IgD-negative memory B cell (primary cell): Measurements from ENCODE around the gene ELOB. TPM values are rescaled to one million over a fixed set of nuclear protein-coding genes. Genes with fewer than 3 reads are reported as not detected.
A peak's percentile ranks its signal among the peaks of the same experiment; 100 is the strongest.
"Not testable (repeated sequence)": the region's sequence is repeated elsewhere in the genome, so short reads cannot be mapped to it uniquely, and the experiment has no call there.

Experiments
- H3K27ac Mint-ChIP-seq, 3 donors: one replicate each; pipeline ENCODE4 v1.8.0; 2020 to 2022; ENCODE audit warnings: mild to moderate bottlenecking in 3 of 3, mixed read lengths in 3 of 3, moderate library complexity in 1 of 3
- H3K27me3 Mint-ChIP-seq: one replicate; pipeline ENCODE4 v1.8.0; 2021; ENCODE audit warnings: mixed read lengths
- H3K36me3 Mint-ChIP-seq: one replicate; pipeline ENCODE4 v1.8.0; 2020; ENCODE audit warnings: mild to moderate bottlenecking, mixed read lengths
- H3K4me1 Mint-ChIP-seq, 3 donors: one replicate each; pipeline ENCODE4 v1.8.0; 2020 to 2022; ENCODE audit warnings: mixed read lengths in 3 of 3, mild to moderate bottlenecking in 1 of 3
- H3K4me3 Mint-ChIP-seq, 4 donors: one replicate each; pipeline ENCODE4 v1.8.0; 2020 to 2022; ENCODE audit warnings: mild to moderate bottlenecking in 4 of 4, mixed read lengths in 4 of 4, moderate library complexity in 3 of 4
- H3K9me3 Mint-ChIP-seq, 3 donors: one replicate each; pipeline ENCODE4 v1.8.0; 2020 to 2021; ENCODE audit warnings: mixed read lengths in 3 of 3, mild to moderate bottlenecking in 1 of 3
- polyA plus RNA-seq: library from polyadenylated mRNA; unstranded; fragments of 300-500 nt; fragmentation: Illumina TruSeq; gene quantifications from one replicate; pipeline ENCODE4 v1.2.3, GENCODE V29; 2021

Gene ELOB
- polyA plus RNA-seq, 1 donor from 2014 or later: 262 TPM

DNA sequence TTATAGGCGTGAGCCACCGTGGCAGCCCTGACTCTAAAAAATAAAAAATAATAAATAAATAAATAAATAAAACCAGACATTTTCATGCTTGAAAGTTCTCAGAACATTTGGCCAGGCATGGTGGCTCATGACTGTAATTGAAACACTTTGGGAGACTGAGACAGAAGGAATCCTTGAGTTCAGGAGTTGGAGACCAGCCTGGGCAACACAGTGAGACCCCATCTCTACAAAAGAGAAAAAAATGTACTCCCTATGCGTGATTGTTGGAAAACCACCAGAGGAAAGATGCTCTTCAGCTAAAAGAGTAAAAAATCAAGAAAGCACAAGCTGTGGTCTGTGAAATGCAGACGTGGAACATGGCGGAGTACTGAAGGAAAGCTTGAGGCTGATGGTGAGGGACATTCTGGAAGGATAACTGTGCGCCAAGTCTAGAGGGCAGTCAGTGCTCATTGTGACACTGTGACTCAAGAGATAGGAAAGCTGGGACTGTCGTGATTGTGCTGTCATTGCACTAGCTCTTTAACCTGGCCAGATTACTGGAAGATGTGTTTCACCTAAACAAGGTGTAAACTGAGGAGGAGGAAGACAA, 52.9 kb downstream of the ELOB start:
- peak overlapping the region in 1 of 3 donors; percentile 14 for H3K27ac Mint-ChIP-seq
- peaks cover 6% of the 10 kb centered on the region for H3K27me3 Mint-ChIP-seq

DNA sequence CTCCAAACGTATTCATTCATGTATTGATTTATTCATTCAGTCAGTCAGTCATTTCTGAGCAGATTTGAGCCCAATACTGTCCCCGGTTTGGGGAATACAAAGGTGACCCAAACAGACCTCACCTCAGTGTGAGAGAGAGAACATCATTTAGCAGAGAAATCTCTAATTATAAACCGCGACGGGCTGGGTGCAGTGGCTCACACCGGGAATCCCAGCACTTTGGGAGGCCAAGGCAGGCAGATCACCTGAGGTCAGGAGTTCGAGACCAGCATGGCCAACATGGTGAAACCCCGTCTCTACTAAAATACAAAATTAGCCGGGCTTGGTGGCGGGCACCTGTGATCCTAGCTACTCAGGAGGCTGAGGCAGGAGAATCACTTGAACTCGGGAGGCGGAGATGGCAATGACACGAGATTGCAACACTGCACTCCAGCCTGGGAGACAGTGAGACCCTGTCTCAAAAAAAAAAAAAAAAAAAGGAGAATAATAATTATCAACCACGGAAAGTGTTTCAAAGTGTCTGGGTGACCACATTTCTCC, 55.4 kb downstream of the ELOB start:
- not testable (repeated sequence) for H3K9me3 Mint-ChIP-seq, H3K27me3 Mint-ChIP-seq, H3K36me3 Mint-ChIP-seq, H3K4me1 Mint-ChIP-seq
- peak overlapping the region; percentile 62 to 85 (median 77) for H3K4me3 Mint-ChIP-seq
- peak overlapping the region in 1 of 3 donors; percentile 64 for H3K27ac Mint-ChIP-seq

More for the DNA sequence above, 52.9 kb downstream of the ELOB start:
- Mint-ChIP-seq H3K4me3 (peak overlapping the region in 1 of 4 donors; percentile 3), H3K9me3 (no peaks in the 10 kb centered on the region), H3K36me3 (no peaks in the 10 kb centered on the region), H3K4me1 (peaks cover 0 to 1% (median 0%) of the 10 kb centered on the region in 3 donors)

Other genes with a start within 250 kb of the ELOB start
- gene CEMP1, start 245.9 kb downstream of the ELOB start, polyA plus RNA-seq: 6.2 TPM
- 45.1 TPM for gene PDPK1, start 239.3 kb downstream of the ELOB start, polyA plus RNA-seq
- gene KCTD5, start 94.8 kb downstream of the ELOB start, polyA plus RNA-seq: 24.9 TPM
- not detected for gene PRSS27, start 57.1 kb downstream of the ELOB start, polyA plus RNA-seq
- 159 TPM for gene SRRM2, start 24.6 kb downstream of the ELOB start, polyA plus RNA-seq
- not detected for gene PRSS33, start 10.3 kb upstream of the ELOB start, polyA plus RNA-seq
- not detected for gene PRSS41, start 21.2 kb upstream of the ELOB start, polyA plus RNA-seq
- 10.4 TPM for gene PRSS21, start 40.0 kb upstream of the ELOB start, polyA plus RNA-seq
- gene ZG16B, start 53.0 kb upstream of the ELOB start, polyA plus RNA-seq: not detected
- gene PRSS22, start 80.9 kb upstream of the ELOB start, polyA plus RNA-seq: not detected
- gene FLYWCH2, start 105.9 kb upstream of the ELOB start, polyA plus RNA-seq: 20.8 TPM
- 14.8 TPM for gene FLYWCH1, start 134.7 kb upstream of the ELOB start, polyA plus RNA-seq
- 1.5 TPM for gene KREMEN2, start 187.0 kb upstream of the ELOB start, polyA plus RNA-seq
- 1.9 TPM for gene PAQR4, start 192.1 kb upstream of the ELOB start, polyA plus RNA-seq
- 1.4 TPM for gene PKMYT1, start 203.2 kb upstream of the ELOB start, polyA plus RNA-seq
- not detected for gene CLDN9, start 235.6 kb upstream of the ELOB start, polyA plus RNA-seq
- gene CLDN6, start 240.9 kb upstream of the ELOB start, polyA plus RNA-seq: not detected
- gene TNFRSF12A, start 243.1 kb upstream of the ELOB start, polyA plus RNA-seq: 0.31 TPM
- gene HCFC1R1, start 246.7 kb upstream of the ELOB start, polyA plus RNA-seq: 26.2 TPM
- gene THOC6, start 246.8 kb upstream of the ELOB start, polyA plus RNA-seq: 48.2 TPM